CD4-positive, CD25-positive, alpha-beta regulatory T cell (primary cell): Measurements from ENCODE around the gene KIF26B. TPM values are rescaled to one million over a fixed set of nuclear protein-coding genes. Genes with fewer than 3 reads are reported as not detected.

Experiments used
- ATAC-seq, 2 donors: fragments of 150-1000 bp; cut with Tn5 transposase; one replicate each; pipeline ENCODE4 v1.10.0; 2021; ENCODE audit warnings: low read depth in 2 of 2, moderate number of reproducible peaks in 2 of 2, moderate library complexity in 1 of 2
- DNase-seq, 3 donors: peaks; one replicate each; pipeline versions ENCODE4 v3.0.0 to v3.0.0-alpha.2; 2012 to 2022; ENCODE audit warnings: mixed read lengths in 1 of 3
- H3K27ac ChIP-seq: one replicate; pipeline ENCODE4 v1.7.0; 2013; ENCODE audit warnings: mild to moderate bottlenecking, low read length; ENCODE audit not compliant: insufficient read depth, poor library complexity, severe bottlenecking
- H3K27me3 ChIP-seq: one replicate; pipeline ENCODE4 v1.7.0; 2013; ENCODE audit warnings: low read length; ENCODE audit not compliant: control insufficient read depth, insufficient read depth
- H3K36me3 ChIP-seq: one replicate; pipeline ENCODE4 v1.7.0; 2013; ENCODE audit warnings: mild to moderate bottlenecking, low read length, moderate library complexity; ENCODE audit not compliant: control insufficient read depth, insufficient read depth
- H3K4me1 ChIP-seq: 2 replicates; pipeline ENCODE4 v1.7.0; 2013; ENCODE audit warnings: mild to moderate bottlenecking, low read length; ENCODE audit not compliant: insufficient read depth, control insufficient read depth, poor library complexity, severe bottlenecking
- H3K4me3 ChIP-seq: one replicate; pipeline ENCODE4 v1.7.0; 2013; ENCODE audit warnings: low read depth, mild to moderate bottlenecking, low read length, moderate library complexity
- H3K9me3 ChIP-seq, 2 experiments: 1 replicate in 1 of 2; 2 replicates in 1 of 2; pipeline ENCODE4 v1.7.0; 2013; ENCODE audit warnings: low read length in 2 of 2, mild to moderate bottlenecking in 1 of 2, moderate library complexity in 1 of 2; ENCODE audit not compliant: control insufficient read depth in 2 of 2
- H3K27ac Mint-ChIP-seq, 3 donors: one replicate each; pipeline ENCODE4 v1.8.0; 2020 to 2022; ENCODE audit warnings: mild to moderate bottlenecking in 3 of 3, mixed read lengths in 3 of 3, moderate library complexity in 2 of 3
- H3K27me3 Mint-ChIP-seq: one replicate; pipeline ENCODE4 v1.8.0; 2022; ENCODE audit warnings: mild to moderate bottlenecking, mixed read lengths
- H3K36me3 Mint-ChIP-seq: one replicate; pipeline ENCODE4 v1.8.0; 2020; ENCODE audit warnings: mixed read lengths
- H3K4me1 Mint-ChIP-seq, 4 donors: one replicate each; pipeline ENCODE4 v1.8.0; 2020 to 2022; ENCODE audit warnings: mixed read lengths in 4 of 4, mild to moderate bottlenecking in 1 of 4
- H3K4me3 Mint-ChIP-seq, 4 donors: one replicate each; pipeline ENCODE4 v1.8.0; 2020 to 2022; ENCODE audit warnings: mild to moderate bottlenecking in 4 of 4, mixed read lengths in 4 of 4, moderate library complexity in 3 of 4
- H3K9me3 Mint-ChIP-seq, 7 donors: one replicate each; pipeline ENCODE4 v1.8.0; 2020 to 2022; ENCODE audit warnings: mixed read lengths in 7 of 7, mild to moderate bottlenecking in 3 of 7, moderate library complexity in 2 of 7
- polyA plus RNA-seq, 4 donors: library from polyadenylated mRNA; unstranded; fragments of 300-500 nt; fragmentation: Illumina TruSeq; gene quantifications; one replicate each; pipeline ENCODE4 v1.2.3, GENCODE V29; 2021
- total RNA-seq: library from RNA; stranded (reverse); gene quantifications from one replicate; pipeline ENCODE4 v1.2.3, GENCODE V29; 2022

Gene KIF26B
- total and polyA plus RNA-seq, 5 donors from 2014 or later, result not detected

DNA sequence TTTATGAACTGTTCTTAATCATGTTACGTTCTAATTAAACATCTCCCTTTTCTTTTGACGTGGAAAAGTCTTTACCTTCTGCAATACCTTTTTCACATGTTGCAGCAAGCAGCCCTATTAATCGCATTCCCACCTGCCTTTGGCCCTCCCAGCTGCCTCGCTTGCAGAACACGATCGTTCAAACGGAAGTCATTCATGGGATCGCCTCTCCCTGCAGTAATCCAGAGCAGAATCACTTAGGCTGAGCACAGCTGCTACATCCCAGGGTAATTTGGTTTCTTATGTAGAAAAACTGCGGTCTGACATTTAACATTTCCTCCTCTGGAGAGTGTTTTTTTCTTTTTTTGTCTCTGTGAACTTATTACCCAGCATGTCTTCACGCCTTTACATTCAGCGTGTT lies 206.3 kb downstream of the KIF26B start:
- Histone ChIP-seq H3K4me3 (no peak overlapping the region), H3K27me3 (no peaks in the 10 kb centered on the region), H3K36me3 (no peaks in the 10 kb centered on the region), H3K9me3 (no peaks in the 10 kb centered on the region), H3K4me1 (no peaks in the 10 kb centered on the region), H3K27ac (no peak overlapping the region)
- peaks cover 0 to 4% (median 0%) of the 10 kb centered on the region in 4 donors for H3K4me1 Mint-ChIP-seq
- no peak for ATAC-seq
- no peak overlapping the region for H3K27ac Mint-ChIP-seq
- DNase-seq, result no peak
- H3K4me3 Mint-ChIP-seq, result no peak overlapping the region
- H3K36me3 Mint-ChIP-seq, result no peaks in the 10 kb centered on the region
- H3K9me3 Mint-ChIP-seq, result peaks cover 0 to 2% (median 0%) of the 10 kb centered on the region in 7 donors
- H3K27me3 Mint-ChIP-seq, result peaks cover 9% of the 10 kb centered on the region

DNA sequence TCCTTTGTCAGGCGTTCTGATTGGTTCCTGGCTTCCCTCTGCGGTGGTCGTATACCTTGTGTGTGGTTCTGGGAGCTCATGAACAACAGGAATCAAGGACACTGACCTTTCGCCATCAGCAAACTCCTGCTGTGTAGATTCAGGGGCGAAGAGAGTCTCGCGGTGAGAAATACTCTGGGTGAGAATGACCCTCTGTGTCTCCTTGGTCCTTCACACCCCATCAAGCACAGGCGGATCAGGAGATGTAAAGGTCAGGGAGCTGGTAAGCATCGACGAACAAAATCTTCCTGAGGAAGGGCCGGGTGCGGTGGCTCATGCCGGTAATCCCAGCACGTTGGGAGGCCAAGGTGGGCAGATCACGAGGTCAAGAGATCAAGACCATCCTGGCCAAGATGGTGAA lies 207.2 kb downstream of the KIF26B start:
- ATAC-seq (no peak), DNase-seq (no peak)
- peaks cover 0 to 2% (median 0%) of the 10 kb centered on the region in 7 donors for H3K9me3 Mint-ChIP-seq
- H3K4me3 Mint-ChIP-seq, result no peak overlapping the region
- H3K36me3 Mint-ChIP-seq, result no peaks in the 10 kb centered on the region
- H3K4me1 ChIP-seq, result no peaks in the 10 kb centered on the region
- H3K36me3 ChIP-seq, result no peaks in the 10 kb centered on the region
- peaks cover 9% of the 10 kb centered on the region for H3K27me3 Mint-ChIP-seq
- H3K4me3 ChIP-seq, result no peak overlapping the region
- no peak overlapping the region for H3K27ac ChIP-seq
- no peaks in the 10 kb centered on the region for H3K27me3 ChIP-seq
- peaks cover 0 to 4% (median 0%) of the 10 kb centered on the region in 4 donors for H3K4me1 Mint-ChIP-seq
- H3K27ac Mint-ChIP-seq, result no peak overlapping the region
- H3K9me3 ChIP-seq, result no peaks in the 10 kb centered on the region

DNA sequence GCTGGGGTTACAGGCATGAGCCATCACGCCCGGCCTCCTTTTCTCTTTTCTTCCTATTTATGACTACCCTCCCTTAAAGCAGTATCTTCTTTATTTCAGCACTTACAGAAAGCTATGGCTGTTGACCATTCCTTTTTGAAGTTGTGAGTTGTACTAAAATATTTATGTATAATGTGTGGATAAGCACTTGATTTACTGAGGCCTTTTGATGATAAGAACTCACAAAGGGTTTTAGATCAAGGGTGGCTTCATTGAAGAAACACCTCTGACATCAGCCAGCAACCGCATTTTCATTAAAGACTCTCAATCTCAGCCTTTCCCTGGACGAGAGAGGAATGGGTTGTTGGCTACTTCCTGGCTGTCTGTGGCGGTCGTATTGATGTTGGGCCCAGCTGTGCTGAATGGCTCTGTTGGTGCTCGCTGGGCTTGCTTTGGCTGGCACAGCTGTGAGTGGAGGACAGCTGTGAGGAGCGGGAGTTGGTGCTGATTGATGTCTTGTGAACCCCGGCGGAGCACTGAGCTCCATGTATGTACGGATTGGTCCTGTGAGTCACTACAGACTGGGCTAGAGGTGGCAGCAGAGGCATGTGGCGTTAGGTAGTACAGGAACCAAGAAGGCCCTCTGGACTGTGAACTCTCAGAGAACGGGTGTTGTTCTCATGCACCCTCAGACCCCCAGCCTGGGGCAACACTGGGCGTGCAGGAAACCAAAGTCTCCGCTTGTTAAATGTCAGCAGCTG lies 208.8 kb downstream of the KIF26B start:
- Mint-ChIP-seq H3K4me3 (no peak overlapping the region), H3K27me3 (peaks cover 9% of the 10 kb centered on the region), H3K4me1 (peaks cover 0 to 4% (median 0%) of the 10 kb centered on the region in 4 donors), H3K9me3 (peaks cover 0 to 2% (median 0%) of the 10 kb centered on the region in 7 donors), H3K27ac (peak overlapping the region in 1 of 3 donors; percentile 70), H3K36me3 (no peaks in the 10 kb centered on the region)
- no peaks in the 10 kb centered on the region for H3K36me3 ChIP-seq
- no peaks in the 10 kb centered on the region for H3K9me3 ChIP-seq
- DNase-seq, result no peak
- no peaks in the 10 kb centered on the region for H3K27me3 ChIP-seq
- H3K27ac ChIP-seq, result no peak overlapping the region
- H3K4me3 ChIP-seq, result no peak overlapping the region
- H3K4me1 ChIP-seq, result no peaks in the 10 kb centered on the region
- ATAC-seq, result no peak

DNA sequence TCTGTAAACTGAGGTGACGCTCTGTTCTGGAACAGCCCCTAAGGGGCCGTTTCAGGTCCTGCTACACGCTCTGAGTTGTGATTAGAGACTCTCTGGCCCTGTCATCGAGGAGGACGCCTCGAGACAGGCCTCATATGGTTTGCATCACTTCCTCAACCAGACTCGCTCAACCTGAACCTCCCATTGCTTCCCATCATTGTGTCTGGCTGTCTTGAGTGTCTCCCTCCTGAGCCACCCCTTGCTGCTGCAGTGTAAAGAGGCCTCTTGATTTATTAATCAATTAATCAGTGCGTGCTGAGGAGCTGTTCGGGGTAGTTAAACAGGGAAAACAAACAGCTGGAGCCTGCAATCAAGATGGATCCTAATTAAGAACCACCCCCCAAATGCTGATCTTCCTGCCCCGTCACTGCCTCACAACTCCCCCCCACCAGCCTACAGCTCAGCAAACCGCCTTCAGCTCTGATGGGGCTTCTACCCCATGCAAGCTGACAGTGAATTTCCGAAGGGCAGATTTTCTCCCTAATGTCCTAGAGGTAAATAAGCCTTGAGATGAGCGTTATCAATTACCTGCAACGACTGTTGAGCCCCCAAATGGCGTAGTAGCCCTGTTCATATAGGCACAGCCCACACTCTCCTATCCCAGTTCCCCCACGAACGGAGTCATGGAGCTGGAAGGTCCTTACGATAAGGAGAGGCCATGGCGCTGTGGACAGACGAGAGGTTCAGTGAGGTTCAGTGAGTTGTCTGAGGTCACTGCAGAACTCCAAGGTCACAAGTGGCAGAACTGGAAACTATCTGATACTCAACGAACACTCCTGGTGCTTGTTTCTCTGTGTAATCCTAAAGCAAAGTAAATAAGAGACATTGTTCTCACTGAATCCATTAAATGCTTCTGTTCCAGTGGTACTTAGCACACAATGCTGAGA lies 210.6 kb downstream of the KIF26B start:
- ATAC-seq (no peak), DNase-seq (no peak)
- H3K27ac ChIP-seq, result no peak overlapping the region
- Mint-ChIP-seq H3K36me3 (no peaks in the 10 kb centered on the region), H3K4me1 (peaks cover 0 to under 1% (median 0%) of the 10 kb centered on the region in 4 donors), H3K27ac (no peak overlapping the region), H3K9me3 (peaks cover 0 to 2% (median 0%) of the 10 kb centered on the region in 7 donors), H3K27me3 (peaks cover 9% of the 10 kb centered on the region), H3K4me3 (no peak overlapping the region)
- H3K4me3 ChIP-seq, result no peak overlapping the region
- H3K36me3 ChIP-seq, result no peaks in the 10 kb centered on the region
- H3K9me3 ChIP-seq, result no peaks in the 10 kb centered on the region
- no peaks in the 10 kb centered on the region for H3K27me3 ChIP-seq
- no peaks in the 10 kb centered on the region for H3K4me1 ChIP-seq

DNA sequence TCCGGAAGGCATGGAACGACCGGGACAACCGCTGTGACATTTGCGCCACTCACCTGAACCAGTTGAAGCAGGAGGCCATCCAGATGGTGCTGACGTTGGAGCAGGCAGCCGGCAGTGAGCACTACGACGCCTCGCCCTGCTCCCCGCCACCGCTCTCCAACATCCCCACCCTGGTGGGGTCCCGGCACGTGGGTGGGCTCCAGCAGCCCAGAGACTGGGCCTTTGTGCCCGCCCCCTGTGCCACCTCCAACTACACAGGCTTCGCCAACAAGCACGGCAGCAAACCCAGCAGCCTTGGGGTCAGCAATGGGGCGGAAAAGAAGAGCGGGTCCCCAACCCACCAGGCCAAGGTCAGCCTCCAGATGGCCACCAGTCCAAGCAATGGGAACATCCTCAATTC lies 212.1 kb downstream of the KIF26B start:
- no peaks in the 10 kb centered on the region for H3K27me3 ChIP-seq
- Mint-ChIP-seq H3K36me3 (no peaks in the 10 kb centered on the region), H3K27ac (no peak overlapping the region), H3K27me3 (peaks cover 9% of the 10 kb centered on the region), H3K4me1 (no peaks in the 10 kb centered on the region), H3K4me3 (no peak overlapping the region), H3K9me3 (peaks cover 0 to 2% (median 0%) of the 10 kb centered on the region in 7 donors)
- no peak for ATAC-seq
- H3K4me1 ChIP-seq, result no peaks in the 10 kb centered on the region
- no peak for DNase-seq
- H3K4me3 ChIP-seq, result no peak overlapping the region
- no peak overlapping the region for H3K27ac ChIP-seq
- no peaks in the 10 kb centered on the region for H3K9me3 ChIP-seq
- no peaks in the 10 kb centered on the region for H3K36me3 ChIP-seq

DNA sequence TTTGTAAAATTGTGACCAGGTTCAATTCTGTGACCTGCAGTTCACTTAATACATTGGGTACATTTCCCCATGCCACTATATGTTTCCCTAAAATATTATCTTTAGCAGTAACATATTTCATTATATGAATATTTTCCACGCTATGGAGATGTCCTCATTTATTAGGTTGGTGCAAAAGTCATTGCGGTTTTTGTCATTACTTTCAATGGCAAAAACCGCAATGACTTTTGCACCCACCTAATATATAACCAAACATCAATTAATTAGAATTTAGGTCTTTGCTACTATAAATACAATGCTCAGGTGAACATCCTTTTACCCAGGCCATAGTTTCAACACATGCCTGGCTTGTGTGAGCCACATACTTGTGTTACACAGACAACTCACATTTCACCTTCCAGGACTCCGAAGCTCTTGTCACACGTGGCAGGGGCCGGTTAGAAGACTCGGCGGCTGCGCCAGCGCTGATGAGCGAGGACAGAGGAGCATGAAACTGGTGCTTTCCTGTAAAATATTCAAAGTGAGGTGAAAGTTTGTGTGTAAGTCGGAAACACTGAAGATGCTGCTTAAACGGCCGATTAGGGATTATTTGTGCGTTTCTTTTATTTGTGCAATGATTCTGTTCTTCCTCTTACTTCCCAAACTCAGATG lies 215.5 kb downstream of the KIF26B start:
- ATAC-seq, result no peak
- H3K4me3 Mint-ChIP-seq, result no peak overlapping the region
- H3K27me3 Mint-ChIP-seq, result no peaks in the 10 kb centered on the region

DNA sequence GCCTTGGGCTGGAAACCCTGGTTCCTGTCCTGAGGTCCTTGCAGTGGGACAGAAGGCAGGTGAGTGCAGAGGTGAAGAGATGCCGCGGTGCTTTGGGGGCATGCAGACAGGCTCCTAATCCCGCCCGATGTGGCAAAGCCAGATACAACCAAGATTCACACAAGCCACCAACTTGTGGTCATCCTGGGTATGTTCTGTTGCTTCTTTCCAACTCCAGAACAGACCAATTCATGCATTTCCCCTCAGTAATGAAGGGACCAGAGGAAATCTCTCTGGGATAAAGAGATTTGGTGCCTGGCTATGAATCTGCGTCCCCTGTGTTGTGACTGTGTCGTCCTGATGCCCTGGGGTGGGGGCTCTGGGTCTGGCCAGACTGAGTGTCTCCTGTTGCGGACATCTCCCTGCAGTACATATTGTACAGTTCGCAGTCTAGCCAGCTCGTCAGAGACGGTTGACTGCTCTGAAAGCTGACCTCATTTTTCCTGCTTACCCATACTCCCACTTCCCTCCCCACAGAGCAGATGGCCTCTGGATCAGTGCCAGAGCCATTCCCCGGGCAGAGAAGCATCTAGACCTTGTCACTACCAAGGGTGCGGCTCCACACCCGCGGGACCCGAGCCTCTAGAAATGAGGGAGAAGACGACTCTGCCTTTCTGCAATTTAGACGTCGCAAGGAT lies 216.3 kb downstream of the KIF26B start:
- DNase-seq (no peak), ATAC-seq (no peak)
- Mint-ChIP-seq H3K27ac (no peak overlapping the region), H3K27me3 (no peaks in the 10 kb centered on the region), H3K9me3 (peaks cover 0 to 2% (median 0%) of the 10 kb centered on the region in 7 donors), H3K4me3 (no peak overlapping the region), H3K4me1 (peaks cover 0 to 3% (median 0%) of the 10 kb centered on the region in 4 donors), H3K36me3 (no peaks in the 10 kb centered on the region)
- Histone ChIP-seq H3K9me3 (no peaks in the 10 kb centered on the region), H3K36me3 (no peaks in the 10 kb centered on the region), H3K4me1 (no peaks in the 10 kb centered on the region), H3K27me3 (no peaks in the 10 kb centered on the region), H3K27ac (no peak overlapping the region), H3K4me3 (no peak overlapping the region)

More for the DNA sequence above, 215.5 kb downstream of the KIF26B start:
- Mint-ChIP-seq H3K36me3 (no peaks in the 10 kb centered on the region), H3K4me1 (peaks cover 0 to 2% (median 0%) of the 10 kb centered on the region in 4 donors), H3K9me3 (no peaks in the 10 kb centered on the region), H3K27ac (no peak overlapping the region)
- H3K27ac ChIP-seq, result no peak overlapping the region
- H3K36me3 ChIP-seq, result no peaks in the 10 kb centered on the region
- DNase-seq, result no peak
- no peak overlapping the region for H3K4me3 ChIP-seq
- no peaks in the 10 kb centered on the region for H3K4me1 ChIP-seq
- H3K27me3 ChIP-seq, result no peaks in the 10 kb centered on the region
- no peaks in the 10 kb centered on the region for H3K9me3 ChIP-seq
